CD4-positive, alpha-beta T cell treated with Interleukin-15 for 1 hour (primary cell): Measurements from ENCODE around the gene SSNA1.

Source experiments
- DNase-seq: peaks from one replicate; pipeline ENCODE4 v3.0.0-alpha.2; 2020

Gene SSNA1

GRCh38 chr9:137185921-137186320, 2.6 kb upstream of the SSNA1 start:
- no peak for DNase-seq

GRCh38 chr9:137186385-137186784, 2.1 kb upstream of the SSNA1 start:
- DNase-seq: no peak

GRCh38 chr9:137187386-137187785, 1.1 kb upstream of the SSNA1 start:
- DNase-seq: no peak

GRCh38 chr9:137188086-137188489, 388 bp upstream of the SSNA1 start:
- no peak for DNase-seq

GRCh38 chr9:137189297-137190295, 1.1 kb downstream of the SSNA1 start:
- no peak for DNase-seq

- no peak for DNase-seq
Observed at GRCh38 chr9:137190315-137190856, 1.9 kb downstream of the SSNA1 start.

- no peak for DNase-seq
Observed at GRCh38 chr9:137191245-137191644, 2.8 kb downstream of the SSNA1 start.

- DNase-seq: no peak
Observed at GRCh38 chr9:137191691-137192447, 3.4 kb downstream of the SSNA1 start.

GRCh38 chr9:137192448-137192780, 3.9 kb downstream of the SSNA1 start:
- DNase-seq: no peak

- DNase-seq: no peak
Observed at GRCh38 chr9:137192859-137193258, 4.4 kb downstream of the SSNA1 start.

GRCh38 chr9:137193771-137194170, 5.3 kb downstream of the SSNA1 start:
- no peak for DNase-seq

GRCh38 chr9:137194388-137194787, 5.9 kb downstream of the SSNA1 start:
- no peak for DNase-seq

- DNase-seq: no peak
Observed at GRCh38 chr9:137194909-137195308, 6.4 kb downstream of the SSNA1 start.

GRCh38 chr9:137195525-137196220, 7.2 kb downstream of the SSNA1 start:
- no peak for DNase-seq

- no peak for DNase-seq
Observed at GRCh38 chr9:137198051-137198901, 9.8 kb downstream of the SSNA1 start.

- no peak for DNase-seq
Observed at GRCh38 chr9:137198902-137199283, 10.4 kb downstream of the SSNA1 start.

- no peak for DNase-seq
Observed at GRCh38 chr9:137199411-137200121, 11.1 kb downstream of the SSNA1 start.

- peak; percentile 99 for DNase-seq
Observed at GRCh38 chr9:137200311-137201204, 12.1 kb downstream of the SSNA1 start, which contains the start of gene TPRN. Gene TPRN (minus strand): TSS chr9:137200741. CDS start chr9:137200711, 30 bp downstream.

GRCh38 chr9:137201205-137201868, 12.9 kb downstream of the SSNA1 start:
- DNase-seq: no peak

- no peak for DNase-seq
Observed at GRCh38 chr9:137202966-137203365, 14.5 kb downstream of the SSNA1 start.
